ENCODE results near the gene RPA3.

The RPA3 gene

DNA sequence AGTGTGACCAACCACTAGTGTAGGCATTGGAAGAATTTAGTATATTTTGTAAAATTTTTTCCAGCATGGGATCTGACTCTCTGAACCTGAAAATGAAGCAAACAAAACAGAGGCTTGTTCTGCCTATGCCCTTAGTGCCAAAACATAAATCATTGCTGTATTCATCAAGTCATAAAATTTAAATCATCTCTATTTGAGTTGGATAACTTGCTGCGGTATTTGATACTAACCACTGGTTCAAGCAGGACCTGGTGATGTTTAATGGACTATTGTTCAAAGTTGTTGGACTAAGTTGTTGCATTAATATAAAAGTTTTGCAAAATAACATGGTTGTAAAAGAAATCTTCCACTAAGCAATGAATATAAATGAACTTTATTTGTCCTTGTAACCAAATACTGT, 19.8 kb upstream of the RPA3 start:
- POLR2A ChIA-PET, result no interaction called here
- no peak overlapping the region for H3K27ac ChIP-seq (ENCODE audit: extremely low read depth, low read depth, low read length)
- peaks cover 24% of the 10 kb centered on the region for H3K4me1 ChIP-seq (ENCODE audit: control insufficient read depth, insufficient read depth, low read length)
- no peak overlapping the region for H3K4me3 ChIP-seq (ENCODE audit: low read depth, low read length)
- CTCF ChIA-PET, result interaction anchor here (0.7 to 1.7 kb wide), 3 partner anchors 24 to 558 kb away, joined by 3 to 7 read pairs (median 3); no protein-coding TSS in a partner anchor
- no peaks in the 10 kb centered on the region for H3K36me3 ChIP-seq (ENCODE audit: control insufficient read depth in 2 of 2, insufficient read depth in 1 of 2, low read length in 2 of 2)
- no peaks in the 10 kb centered on the region for H3K9me3 ChIP-seq (ENCODE audit: control insufficient read depth, insufficient read depth, low read depth, low read length)
- TF ChIP-seq ZNF292 (tag by site-specific recombination; IDR thresholded peaks at IDR 0.05; ENCODE audit: borderline replicate concordance, low read depth) (no peak), IKZF3 (tag by site-specific recombination; IDR thresholded peaks at IDR 0.05) (0 out of 2 replicates have a peak, but pooled peaks have one; percentile 36), ZNF843 (tag by site-specific recombination; IDR thresholded peaks at IDR 0.05) (0 out of 2 replicates have a peak, but pooled peaks have one; percentile 43), ZNF19 (tag by site-specific recombination; IDR thresholded peaks at IDR 0.05; ENCODE audit: low read depth) (no peak), OSR2 (tag by site-specific recombination; IDR thresholded peaks at IDR 0.05) (peak; percentile 64; the same call in 1 of the 2 replicates), ZNF155 (tag by site-specific recombination; IDR thresholded peaks at IDR 0.05) (no peak)
- TF ChIP-seq, protein P1, sequence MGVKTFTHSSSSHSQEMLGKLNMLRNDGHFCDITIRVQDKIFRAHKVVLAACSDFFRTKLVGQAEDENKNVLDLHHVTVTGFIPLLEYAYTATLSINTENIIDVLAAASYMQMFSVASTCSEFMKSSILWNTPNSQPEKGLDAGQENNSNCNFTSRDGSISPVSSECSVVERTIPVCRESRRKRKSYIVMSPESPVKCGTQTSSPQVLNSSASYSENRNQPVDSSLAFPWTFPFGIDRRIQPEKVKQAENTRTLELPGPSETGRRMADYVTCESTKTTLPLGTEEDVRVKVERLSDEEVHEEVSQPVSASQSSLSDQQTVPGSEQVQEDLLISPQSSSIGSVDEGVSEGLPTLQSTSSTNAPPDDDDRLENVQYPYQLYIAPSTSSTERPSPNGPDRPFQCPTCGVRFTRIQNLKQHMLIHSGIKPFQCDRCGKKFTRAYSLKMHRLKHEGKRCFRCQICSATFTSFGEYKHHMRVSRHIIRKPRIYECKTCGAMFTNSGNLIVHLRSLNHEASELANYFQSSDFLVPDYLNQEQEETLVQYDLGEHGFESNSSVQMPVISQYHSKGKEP (tag by site-specific recombination; IDR thresholded peaks at IDR 0.05), result peak; percentile 64
- TF ChIP-seq, protein P2, sequence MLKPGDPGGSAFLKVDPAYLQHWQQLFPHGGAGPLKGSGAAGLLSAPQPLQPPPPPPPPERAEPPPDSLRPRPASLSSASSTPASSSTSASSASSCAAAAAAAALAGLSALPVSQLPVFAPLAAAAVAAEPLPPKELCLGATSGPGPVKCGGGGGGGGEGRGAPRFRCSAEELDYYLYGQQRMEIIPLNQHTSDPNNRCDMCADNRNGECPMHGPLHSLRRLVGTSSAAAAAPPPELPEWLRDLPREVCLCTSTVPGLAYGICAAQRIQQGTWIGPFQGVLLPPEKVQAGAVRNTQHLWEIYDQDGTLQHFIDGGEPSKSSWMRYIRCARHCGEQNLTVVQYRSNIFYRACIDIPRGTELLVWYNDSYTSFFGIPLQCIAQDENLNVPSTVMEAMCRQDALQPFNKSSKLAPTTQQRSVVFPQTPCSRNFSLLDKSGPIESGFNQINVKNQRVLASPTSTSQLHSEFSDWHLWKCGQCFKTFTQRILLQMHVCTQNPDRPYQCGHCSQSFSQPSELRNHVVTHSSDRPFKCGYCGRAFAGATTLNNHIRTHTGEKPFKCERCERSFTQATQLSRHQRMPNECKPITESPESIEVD (tag by site-specific recombination; IDR thresholded peaks at IDR 0.05), result peak; percentile 64

DNA sequence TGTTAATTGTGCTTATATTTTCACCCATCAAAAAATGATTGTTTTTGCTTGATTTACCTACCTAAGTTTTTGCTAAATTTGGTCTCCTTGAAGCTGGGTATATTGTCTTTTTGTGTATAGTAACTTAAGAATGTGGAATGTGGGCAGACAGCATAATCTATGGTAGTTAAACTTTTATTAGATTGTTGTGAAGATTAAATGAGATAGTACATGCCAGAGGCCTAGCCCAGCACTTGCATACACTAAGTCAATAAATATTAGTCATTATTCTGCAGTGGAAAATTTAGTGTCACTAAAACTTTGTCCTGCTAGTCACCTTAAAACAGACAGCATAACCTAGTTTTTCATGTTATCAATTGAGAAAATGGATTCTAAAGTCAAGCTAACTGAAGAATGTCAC, 19.3 kb upstream of the RPA3 start:
- ChIA-PET POLR2A (no interaction called here), CTCF (interaction anchor here (0.9 kb wide), 1 partner anchor 24 kb away, joined by 3 read pairs; no protein-coding TSS in a partner anchor)
- Histone ChIP-seq H3K4me1 (ENCODE audit: control insufficient read depth, insufficient read depth, low read length) (peaks cover 24% of the 10 kb centered on the region), H3K36me3 (ENCODE audit: control insufficient read depth in 2 of 2, insufficient read depth in 1 of 2, low read length in 2 of 2) (no peaks in the 10 kb centered on the region), H3K4me3 (ENCODE audit: low read depth, low read length) (no peak overlapping the region), H3K27ac (ENCODE audit: extremely low read depth, low read depth, low read length) (no peak overlapping the region), H3K9me3 (ENCODE audit: control insufficient read depth, insufficient read depth, low read depth, low read length) (no peaks in the 10 kb centered on the region)
- TF ChIP-seq ZNF350 (tag by site-specific recombination; IDR thresholded peaks at IDR 0.05), result no peak
- TF ChIP-seq ZNF600 (tag by site-specific recombination; IDR thresholded peaks at IDR 0.05), result no peak
- TF ChIP-seq, protein P3, sequence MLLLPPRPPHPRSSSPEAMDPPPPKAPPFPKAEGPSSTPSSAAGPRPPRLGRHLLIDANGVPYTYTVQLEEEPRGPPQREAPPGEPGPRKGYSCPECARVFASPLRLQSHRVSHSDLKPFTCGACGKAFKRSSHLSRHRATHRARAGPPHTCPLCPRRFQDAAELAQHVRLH (tag by site-specific recombination; IDR thresholded peaks at IDR 0.05), result no peak
- no peak for TF ChIP-seq ZBTB21 (tag by site-specific recombination; IDR thresholded peaks at IDR 0.05)
- peak; percentile 92 for TF ChIP-seq ZNF664 (tag by site-specific recombination; IDR thresholded peaks at IDR 0.05)

DNA sequence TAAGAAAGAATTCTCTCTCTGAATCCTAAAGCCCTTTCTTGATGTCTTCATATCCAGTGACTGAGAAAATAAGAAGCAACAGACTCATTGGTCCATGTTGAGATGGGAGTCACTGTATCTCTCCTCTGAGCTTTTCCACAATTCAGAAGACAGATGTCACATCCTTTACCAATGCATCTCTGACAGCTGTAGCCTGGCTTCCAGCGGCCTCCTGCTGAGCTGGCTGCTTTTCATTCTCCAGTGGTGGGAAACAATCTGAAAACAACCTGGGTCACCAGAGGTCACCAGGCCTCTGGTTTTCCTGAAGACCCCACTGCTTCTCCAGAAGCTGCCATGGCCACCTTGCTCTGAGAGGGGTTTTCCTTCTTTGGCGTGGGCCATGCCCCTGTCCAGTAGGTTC, 18.3 kb upstream of the RPA3 start:
- POLR2A ChIA-PET, result interaction anchor here (0.7 kb wide), 1 partner anchor 20 kb away, joined by 4 read pairs; no protein-coding TSS in a partner anchor
- Histone ChIP-seq H3K9me3 (ENCODE audit: control insufficient read depth, insufficient read depth, low read depth, low read length) (no peaks in the 10 kb centered on the region), H3K4me1 (ENCODE audit: control insufficient read depth, insufficient read depth, low read length) (peaks cover 30% of the 10 kb centered on the region), H3K4me3 (ENCODE audit: low read depth, low read length) (no peak overlapping the region), H3K27ac (ENCODE audit: extremely low read depth, low read depth, low read length) (no peak overlapping the region), H3K36me3 (ENCODE audit: control insufficient read depth in 2 of 2, insufficient read depth in 1 of 2, low read length in 2 of 2) (no peaks in the 10 kb centered on the region)
- CTCF ChIA-PET, result no interaction called here
- no peak for TF ChIP-seq WT1 (tag by site-specific recombination; IDR thresholded peaks at IDR 0.05)
- TF ChIP-seq SP3 (tag by site-specific recombination; IDR thresholded peaks at IDR 0.05), result no peak
- TF ChIP-seq ZNF76 (tag by site-specific recombination; IDR thresholded peaks at IDR 0.05; ENCODE audit: borderline replicate concordance, low read depth), result no peak
- no peak for TF ChIP-seq ZNF248 (tag by site-specific recombination; IDR thresholded peaks at IDR 0.05)
- TF ChIP-seq ZNF521 (tag by site-specific recombination; IDR thresholded peaks at IDR 0.05), result no peak
- TF ChIP-seq, protein P4, sequence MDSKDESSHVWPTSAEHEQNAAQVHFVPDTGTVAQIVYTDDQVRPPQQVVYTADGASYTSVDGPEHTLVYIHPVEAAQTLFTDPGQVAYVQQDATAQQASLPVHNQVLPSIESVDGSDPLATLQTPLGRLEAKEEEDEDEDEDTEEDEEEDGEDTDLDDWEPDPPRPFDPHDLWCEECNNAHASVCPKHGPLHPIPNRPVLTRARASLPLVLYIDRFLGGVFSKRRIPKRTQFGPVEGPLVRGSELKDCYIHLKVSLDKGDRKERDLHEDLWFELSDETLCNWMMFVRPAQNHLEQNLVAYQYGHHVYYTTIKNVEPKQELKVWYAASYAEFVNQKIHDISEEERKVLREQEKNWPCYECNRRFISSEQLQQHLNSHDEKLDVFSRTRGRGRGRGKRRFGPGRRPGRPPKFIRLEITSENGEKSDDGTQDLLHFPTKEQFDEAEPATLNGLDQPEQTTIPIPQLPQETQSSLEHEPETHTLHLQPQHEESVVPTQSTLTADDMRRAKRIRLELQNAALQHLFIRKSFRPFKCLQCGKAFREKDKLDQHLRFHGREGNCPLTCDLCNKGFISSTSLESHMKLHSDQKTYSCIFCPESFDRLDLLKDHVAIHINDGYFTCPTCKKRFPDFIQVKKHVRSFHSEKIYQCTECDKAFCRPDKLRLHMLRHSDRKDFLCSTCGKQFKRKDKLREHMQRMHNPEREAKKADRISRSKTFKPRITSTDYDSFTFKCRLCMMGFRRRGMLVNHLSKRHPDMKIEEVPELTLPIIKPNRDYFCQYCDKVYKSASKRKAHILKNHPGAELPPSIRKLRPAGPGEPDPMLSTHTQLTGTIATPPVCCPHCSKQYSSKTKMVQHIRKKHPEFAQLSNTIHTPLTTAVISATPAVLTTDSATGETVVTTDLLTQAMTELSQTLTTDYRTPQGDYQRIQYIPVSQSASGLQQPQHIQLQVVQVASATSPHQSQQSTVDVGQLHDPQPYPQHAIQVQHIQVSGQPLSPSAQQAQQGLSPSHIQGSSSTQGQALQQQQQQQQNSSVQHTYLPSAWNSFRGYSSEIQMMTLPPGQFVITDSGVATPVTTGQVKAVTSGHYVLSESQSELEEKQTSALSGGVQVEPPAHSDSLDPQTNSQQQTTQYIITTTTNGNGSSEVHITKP (tag by site-specific recombination; IDR thresholded peaks at IDR 0.05), result no peak
- no peak for TF ChIP-seq GLI2 (tag by site-specific recombination; IDR thresholded peaks at IDR 0.05; ENCODE audit: borderline replicate concordance, low read depth)
- no peak for TF ChIP-seq MEIS1 (CRISPR knock-in tag; IDR thresholded peaks at IDR 0.05; ENCODE audit: borderline replicate concordance)
- TF ChIP-seq ZNF223 (tag by site-specific recombination; IDR thresholded peaks at IDR 0.05), result no peak
- TF ChIP-seq MYNN (tag by site-specific recombination; IDR thresholded peaks at IDR 0.05; ENCODE audit: borderline replicate concordance), result no peak
- TF ChIP-seq ZNF560 (tag by site-specific recombination; IDR thresholded peaks at IDR 0.05; ENCODE audit: borderline replicate concordance), result no peak
- no peak for TF ChIP-seq ZNF600 (tag by site-specific recombination; IDR thresholded peaks at IDR 0.05)
- no peak for TF ChIP-seq ZBTB8A (tag by site-specific recombination; IDR thresholded peaks at IDR 0.05)
- no peak for TF ChIP-seq ZNF404 (tag by site-specific recombination; IDR thresholded peaks at IDR 0.05)

Data from HEK293 (cell line).